ENCODE measurements around the gene PATZ1.

- TF ChIP-seq EZH2phosphoT487 (IDR thresholded peaks at IDR 0.05; ENCODE audit: borderline replicate concordance, low read length) (no peak), CTCF (conservative IDR thresholded peaks at IDR 0.05; ENCODE audit: low read depth, low read length) (no peak), EZH2 (IDR thresholded peaks at IDR 0.05; ENCODE audit: low read length, unreplicated experiment) (no peak)
Measured at GRCh38 chr22:31300896-31301295, 45.2 kb downstream of the PATZ1 start.

All from PC-3 (cell line).